Colonic mucosa (tissue), 4 donors: ENCODE data around the gene CABLES1. TPM values are rescaled to one million over a fixed set of nuclear protein-coding genes. Genes with fewer than 3 reads are reported as not detected.

Experiments used
- DNase-seq: peaks from one replicate; pipeline ENCODE4 v3.0.0-alpha.2; 2020
- H3K27ac ChIP-seq: fragments of 200-600 bp; one replicate; pipeline ENCODE4 v1.8.0; 2021
- H3K27me3 ChIP-seq: fragments of 200-600 bp; one replicate; pipeline ENCODE4 v1.8.0; 2021
- H3K36me3 ChIP-seq: fragments of 200-600 bp; one replicate; pipeline ENCODE4 v1.8.0; 2021
- H3K4me1 ChIP-seq: fragments of 200-600 bp; one replicate; pipeline ENCODE4 v1.8.0; 2021; ENCODE audit warnings: mild to moderate bottlenecking
- H3K4me3 ChIP-seq: fragments of 200-600 bp; one replicate; pipeline ENCODE4 v1.8.0; 2021
- H3K9ac ChIP-seq, 2 donors: one replicate each; pipeline ENCODE4 v1.7.0; 2013; ENCODE audit warnings: control low read depth in 2 of 2, low read depth in 2 of 2, low read length in 2 of 2
- H3K9me3 ChIP-seq: fragments of 200-600 bp; one replicate; pipeline ENCODE4 v1.8.0; 2021
- intact Hi-C: fragments of 100-400 bp; cut with DNase I; formaldehyde crosslinking; loops from one replicate; pipeline ENCODE4 v1.14.1; 2022
- total RNA-seq, 2 donors: library from RNA; stranded (reverse); fragmentation: NEBNext Ultra II Directional in 1 of 2; extraction: Animal tissue kit (Norgen Biotek cat#: 25700) in 1 of 2; gene quantifications; one replicate each; pipeline ENCODE4 v1.2.1, GENCODE V29; 2021
- TF ChIP-seq, protein P1 (sequence below): fragments of 200-600 bp; IDR thresholded peaks from one replicate; pipeline ENCODE4 v1.8.0; 2022; ENCODE audit warnings: antibody characterized with exemption, mild to moderate bottlenecking
- donor health status: healthy.
- donor health status: DM: no; HTN: no; CAD: no.
- donor health status: DM: no; HTN: no; CAD: no.

Gene CABLES1
- total RNA-seq, 2 donors from 2014 or later: 4.2 to 6.2 TPM

GRCh38 chr18:23162473-23162872, 27.2 kb downstream of the CABLES1 start:
- intact Hi-C loops: no loop called here
- no peaks in the 10 kb centered on the region for H3K9me3 ChIP-seq
- TF ChIP-seq, protein P1, sequence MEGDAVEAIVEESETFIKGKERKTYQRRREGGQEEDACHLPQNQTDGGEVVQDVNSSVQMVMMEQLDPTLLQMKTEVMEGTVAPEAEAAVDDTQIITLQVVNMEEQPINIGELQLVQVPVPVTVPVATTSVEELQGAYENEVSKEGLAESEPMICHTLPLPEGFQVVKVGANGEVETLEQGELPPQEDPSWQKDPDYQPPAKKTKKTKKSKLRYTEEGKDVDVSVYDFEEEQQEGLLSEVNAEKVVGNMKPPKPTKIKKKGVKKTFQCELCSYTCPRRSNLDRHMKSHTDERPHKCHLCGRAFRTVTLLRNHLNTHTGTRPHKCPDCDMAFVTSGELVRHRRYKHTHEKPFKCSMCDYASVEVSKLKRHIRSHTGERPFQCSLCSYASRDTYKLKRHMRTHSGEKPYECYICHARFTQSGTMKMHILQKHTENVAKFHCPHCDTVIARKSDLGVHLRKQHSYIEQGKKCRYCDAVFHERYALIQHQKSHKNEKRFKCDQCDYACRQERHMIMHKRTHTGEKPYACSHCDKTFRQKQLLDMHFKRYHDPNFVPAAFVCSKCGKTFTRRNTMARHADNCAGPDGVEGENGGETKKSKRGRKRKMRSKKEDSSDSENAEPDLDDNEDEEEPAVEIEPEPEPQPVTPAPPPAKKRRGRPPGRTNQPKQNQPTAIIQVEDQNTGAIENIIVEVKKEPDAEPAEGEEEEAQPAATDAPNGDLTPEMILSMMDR: no peak
- H3K4me1 ChIP-seq: no peaks in the 10 kb centered on the region
- H3K4me3 ChIP-seq: no peak overlapping the region
- no peak for DNase-seq
- no peaks in the 10 kb centered on the region for H3K36me3 ChIP-seq
- H3K9ac ChIP-seq: no peak overlapping the region
- H3K27ac ChIP-seq: no peak overlapping the region
- H3K27me3 ChIP-seq: no peaks in the 10 kb centered on the region

DNA sequence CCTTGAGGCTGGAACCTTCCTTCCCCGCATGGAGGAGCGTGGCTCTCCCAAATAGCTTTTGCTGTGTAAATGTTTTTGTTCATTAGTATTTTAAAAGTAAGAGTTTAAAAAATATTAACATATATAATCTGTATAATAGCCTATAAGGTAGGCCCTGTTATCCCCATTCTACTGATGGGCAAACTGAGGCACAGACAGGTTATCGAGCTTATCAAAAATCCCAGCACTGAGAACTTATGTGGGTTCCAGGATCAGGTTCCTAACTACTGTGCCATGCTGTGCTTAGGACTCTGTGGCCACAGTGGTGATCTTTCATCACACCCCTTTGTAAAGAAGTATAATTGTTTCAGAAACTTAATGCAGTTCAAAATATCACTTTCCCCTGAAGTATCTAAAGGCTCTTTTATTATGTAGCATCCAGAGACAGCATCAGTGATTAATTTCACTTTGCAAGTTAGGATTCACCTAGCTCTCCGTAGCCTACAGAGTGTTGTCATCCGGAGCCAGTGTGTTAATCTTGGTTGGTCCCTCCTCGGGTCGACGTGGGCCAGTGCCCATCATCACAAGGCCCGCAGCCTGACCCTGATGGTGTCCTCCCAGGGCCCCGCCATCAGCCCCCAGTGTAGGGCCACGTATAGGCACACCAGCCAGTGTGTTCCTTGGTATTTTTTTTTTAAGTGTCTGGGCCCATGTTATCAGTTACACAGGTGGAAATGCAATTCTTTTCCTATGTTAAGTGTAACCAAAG, 28.7 kb downstream of the CABLES1 start:
- DNase-seq: no peak
- intact Hi-C loops: no loop called here
- TF ChIP-seq, protein P1: no peak
- Histone ChIP-seq H3K27ac (no peak overlapping the region), H3K4me3 (no peak overlapping the region), H3K9ac (no peak overlapping the region), H3K36me3 (no peaks in the 10 kb centered on the region), H3K9me3 (no peaks in the 10 kb centered on the region), H3K27me3 (no peaks in the 10 kb centered on the region), H3K4me1 (no peaks in the 10 kb centered on the region)

DNA sequence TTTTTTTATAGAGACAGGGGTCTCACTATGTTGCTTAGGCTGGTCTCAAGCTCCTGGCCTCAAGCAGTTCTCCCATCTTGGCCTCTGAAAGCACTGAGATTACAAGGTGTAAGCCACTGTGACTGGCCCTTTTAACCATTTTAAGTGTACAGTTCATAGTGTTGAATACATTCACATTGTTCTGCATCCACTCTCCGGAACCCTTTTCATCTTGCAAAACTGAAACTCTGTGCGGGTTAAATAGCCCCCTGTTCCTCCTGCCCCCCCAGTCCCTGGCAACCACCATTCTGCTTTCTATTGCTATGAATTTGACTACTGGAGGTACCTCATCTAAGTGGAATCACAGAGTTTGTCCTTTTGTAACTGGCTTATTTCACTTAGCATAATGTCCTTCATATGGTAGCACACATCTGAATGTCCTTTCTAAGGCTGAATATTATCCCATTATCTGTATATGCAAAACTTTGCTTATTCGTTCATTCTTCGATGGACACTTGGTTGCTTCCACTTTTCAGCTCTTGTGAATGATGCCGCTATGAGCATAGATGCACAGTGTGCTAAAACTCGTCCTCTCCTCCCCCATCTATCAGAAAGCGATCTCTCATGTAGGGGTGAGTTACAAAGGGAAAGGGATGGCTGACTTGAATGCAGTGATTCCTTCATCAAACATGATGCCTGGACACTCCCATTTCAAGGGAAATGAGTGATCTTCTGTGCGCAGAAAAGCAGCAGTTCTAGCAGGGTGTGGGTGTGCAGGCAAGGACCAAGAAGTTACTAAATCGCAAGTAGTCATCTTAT, 30.2 kb downstream of the CABLES1 start:
- H3K4me1 ChIP-seq: no peaks in the 10 kb centered on the region
- intact Hi-C loops: no loop called here

DNA sequence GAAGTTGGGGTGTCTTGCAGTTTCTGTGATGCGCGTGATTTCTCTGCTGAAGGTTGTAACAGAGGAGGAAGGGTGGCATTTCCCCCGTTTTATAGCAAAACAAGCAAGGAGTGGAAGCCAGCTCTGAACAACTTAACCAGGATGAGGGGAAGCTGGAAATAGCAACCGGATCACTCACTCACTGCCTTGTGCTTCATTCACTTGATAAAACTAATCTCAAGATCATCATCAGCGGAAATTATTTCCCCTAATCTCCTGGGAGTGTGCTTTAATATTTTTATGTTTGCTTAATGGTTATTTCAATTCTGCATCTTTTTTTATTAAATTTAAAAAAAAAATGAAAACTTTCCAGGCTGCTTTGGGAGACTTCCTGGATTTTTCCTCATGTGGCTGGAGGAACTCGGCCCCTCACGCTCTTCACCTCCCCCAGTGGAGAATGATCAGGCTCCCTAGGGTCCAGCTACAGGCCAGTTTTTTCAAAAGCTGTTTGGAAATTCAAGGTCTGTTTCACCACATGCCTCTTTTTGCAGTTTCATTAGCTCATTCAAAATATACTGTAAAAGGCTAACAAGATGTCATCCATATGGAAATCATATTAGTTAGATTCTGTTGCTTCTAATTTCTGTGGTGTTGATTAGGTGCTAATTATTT, 31.7 kb downstream of the CABLES1 start:
- Histone ChIP-seq H3K27ac (no peak overlapping the region), H3K9ac (no peak overlapping the region), H3K9me3 (no peaks in the 10 kb centered on the region), H3K4me1 (no peaks in the 10 kb centered on the region), H3K4me3 (no peak overlapping the region), H3K36me3 (no peaks in the 10 kb centered on the region), H3K27me3 (no peaks in the 10 kb centered on the region)
- intact Hi-C loops: no loop called here
- TF ChIP-seq, protein P1: no peak
- DNase-seq: no peak

More for the DNA sequence above, 30.2 kb downstream of the CABLES1 start:
- TF ChIP-seq, protein P1: no peak
- Histone ChIP-seq H3K9me3 (no peaks in the 10 kb centered on the region), H3K4me3 (no peak overlapping the region), H3K27ac (no peak overlapping the region), H3K27me3 (no peaks in the 10 kb centered on the region), H3K9ac (no peak overlapping the region), H3K36me3 (no peaks in the 10 kb centered on the region)
- DNase-seq: no peak

DNA sequence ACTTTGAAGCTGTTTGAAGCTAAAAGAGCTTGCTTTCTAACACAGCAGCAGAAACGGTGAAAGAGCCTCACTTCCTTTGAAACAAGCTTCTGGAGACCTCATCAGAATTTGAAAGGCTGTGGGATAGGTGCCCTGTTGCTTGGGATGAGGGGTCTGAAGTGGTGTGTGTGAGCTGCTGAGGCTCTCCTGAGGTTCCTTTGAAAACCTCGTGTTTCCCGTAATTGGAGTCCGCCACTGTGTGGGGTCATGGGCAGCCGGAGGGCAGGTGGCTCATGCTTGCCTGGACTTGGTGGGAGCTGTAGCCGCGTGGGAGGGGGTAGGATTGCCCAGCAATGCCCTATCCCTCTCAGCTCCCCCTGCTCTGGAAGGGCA, 34.4 kb downstream of the CABLES1 start:
- no peaks in the 10 kb centered on the region for H3K27me3 ChIP-seq
- no peaks in the 10 kb centered on the region for H3K4me1 ChIP-seq
- no peak for DNase-seq
- no peaks in the 10 kb centered on the region for H3K9me3 ChIP-seq
- TF ChIP-seq, protein P1: no peak
- H3K36me3 ChIP-seq: no peaks in the 10 kb centered on the region
- intact Hi-C loops: no loop called here
- H3K27ac ChIP-seq: no peak overlapping the region
- H3K9ac ChIP-seq: no peak overlapping the region
- no peak overlapping the region for H3K4me3 ChIP-seq
